GM12891 (cell line): Measurements from ENCODE around the gene TRAF3.

Source experiments
- PAX5 ChIP-seq: IDR thresholded peaks from 2 replicates; pipeline ENCODE4 v1.6.1; 2011; ENCODE audit warnings: low read length, moderate library complexity, mild to moderate bottlenecking; ENCODE audit not compliant: insufficient read depth, severe bottlenecking
- POLR2A ChIP-seq: IDR thresholded peaks from 2 replicates; pipeline ENCODE4 v1.6.1; 2011; ENCODE audit warnings: low read depth, low read length, control low read depth
- POLR2AphosphoS5 ChIP-seq: IDR thresholded peaks from 2 replicates; pipeline ENCODE4 v1.6.1; 2011; ENCODE audit warnings: low read depth, low read length, control low read depth
- POU2F2 ChIP-seq: IDR thresholded peaks from 2 replicates; pipeline ENCODE4 v1.6.1; 2011; ENCODE audit warnings: low read depth, mild to moderate bottlenecking, control low read depth, low read length, moderate library complexity
- SPI1 ChIP-seq: IDR thresholded peaks from 2 replicates; pipeline ENCODE4 v1.6.1; 2011; ENCODE audit warnings: low read depth, low read length, control low read depth
- TAF1 ChIP-seq: IDR thresholded peaks from 2 replicates; pipeline ENCODE4 v1.6.1; 2011; ENCODE audit warnings: low read depth, low read length, control low read depth

- TF ChIP-seq POLR2A (no peak), POLR2AphosphoS5 (no peak), TAF1 (no peak), SPI1 (no peak), PAX5 (no peak), POU2F2 (no peak)
These were observed 126.1 kb downstream of the TRAF3 start for GRCh38 chr14:102903248-102903888.
